ENCODE data around the gene NTN5. TPM values are rescaled to one million over a fixed set of nuclear protein-coding genes. Genes with fewer than 3 reads are reported as not detected.

The NTN5 gene
- total and polyA plus RNA-seq, 8 donors: 1.3 TPM; not detected in 7

GRCh38 chr19:48630296-48631063 is 42.3 kb downstream of the NTN5 start:
- H3K4me1 ChIP-seq: peaks cover 52 to 99% (median 84%) of the 10 kb centered on the region in 4 donors
- intact Hi-C loops (cut with DNase I; ENCODE audit: low total_unique reads): no loop called here
- TF ChIP-seq, protein P1, sequence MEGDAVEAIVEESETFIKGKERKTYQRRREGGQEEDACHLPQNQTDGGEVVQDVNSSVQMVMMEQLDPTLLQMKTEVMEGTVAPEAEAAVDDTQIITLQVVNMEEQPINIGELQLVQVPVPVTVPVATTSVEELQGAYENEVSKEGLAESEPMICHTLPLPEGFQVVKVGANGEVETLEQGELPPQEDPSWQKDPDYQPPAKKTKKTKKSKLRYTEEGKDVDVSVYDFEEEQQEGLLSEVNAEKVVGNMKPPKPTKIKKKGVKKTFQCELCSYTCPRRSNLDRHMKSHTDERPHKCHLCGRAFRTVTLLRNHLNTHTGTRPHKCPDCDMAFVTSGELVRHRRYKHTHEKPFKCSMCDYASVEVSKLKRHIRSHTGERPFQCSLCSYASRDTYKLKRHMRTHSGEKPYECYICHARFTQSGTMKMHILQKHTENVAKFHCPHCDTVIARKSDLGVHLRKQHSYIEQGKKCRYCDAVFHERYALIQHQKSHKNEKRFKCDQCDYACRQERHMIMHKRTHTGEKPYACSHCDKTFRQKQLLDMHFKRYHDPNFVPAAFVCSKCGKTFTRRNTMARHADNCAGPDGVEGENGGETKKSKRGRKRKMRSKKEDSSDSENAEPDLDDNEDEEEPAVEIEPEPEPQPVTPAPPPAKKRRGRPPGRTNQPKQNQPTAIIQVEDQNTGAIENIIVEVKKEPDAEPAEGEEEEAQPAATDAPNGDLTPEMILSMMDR (IDR thresholded peaks at IDR 0.05): peak in 4 of 7 experiments; percentile 11 to 26 (median 18)
- no peak for TF ChIP-seq EP300 (IDR thresholded peaks at IDR 0.05)
- peak; percentile 58 to 92 (median 68) for TF ChIP-seq POLR2AphosphoS5 (IDR thresholded peaks at IDR 0.05)
- TF ChIP-seq POLR2A (IDR thresholded peaks at IDR 0.05): no peak
- peaks cover 0 to 48% (median 27%) of the 10 kb centered on the region in 4 donors for H3K36me3 ChIP-seq
- 16 to 36% (median 22%) methylated on average over 20 to 47 of the region's 47 CpGs for WGBS, 5 donors
- peak; percentile 93 to 95 for DNase-seq
- H3K4me3 ChIP-seq: peak overlapping the region; percentile 15 to 31 (median 20)
- H3K27ac ChIP-seq: peak overlapping the region; percentile 85 to 98 (median 93)
- no peaks in the 10 kb centered on the region for H3K27me3 ChIP-seq
- H3K9me3 ChIP-seq: no peaks in the 10 kb centered on the region

GRCh38 chr19:48629599-48630295 is 43.1 kb downstream of the NTN5 start:
- Histone ChIP-seq H3K4me3 (peak overlapping the region in 3 of 4 donors; percentile 15 to 31 (median 24)), H3K4me1 (peaks cover 47 to 99% (median 85%) of the 10 kb centered on the region in 4 donors), H3K27ac (peak overlapping the region; percentile 85 to 98 (median 93)), H3K36me3 (peaks cover 0 to 48% (median 27%) of the 10 kb centered on the region in 4 donors), H3K27me3 (no peaks in the 10 kb centered on the region), H3K9me3 (no peaks in the 10 kb centered on the region)
- TF ChIP-seq, protein P1 (IDR thresholded peaks at IDR 0.05): no peak
- TF ChIP-seq POLR2AphosphoS5 (IDR thresholded peaks at IDR 0.05) (peak in 2 of 3 donors; percentile 22 to 76), EP300 (IDR thresholded peaks at IDR 0.05) (no peak)
- peak; percentile 89 to 93 for DNase-seq
- 34 to 72% (median 39%) methylated on average over 24 to 48 of the region's 48 CpGs for WGBS, 5 donors
- intact Hi-C loops (cut with DNase I; ENCODE audit: low total_unique reads): no loop called here

DNA sequence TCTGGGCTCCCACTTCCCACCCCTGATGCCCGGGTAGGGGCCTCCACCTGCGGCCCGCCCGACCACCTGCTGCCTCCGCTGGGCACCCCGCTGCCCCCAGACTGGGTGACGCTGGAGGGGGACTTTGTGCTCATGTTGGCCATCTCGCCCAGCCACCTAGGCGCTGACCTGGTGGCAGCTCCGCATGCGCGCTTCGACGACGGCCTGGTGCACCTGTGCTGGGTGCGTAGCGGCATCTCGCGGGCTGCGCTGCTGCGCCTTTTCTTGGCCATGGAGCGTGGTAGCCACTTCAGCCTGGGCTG is 43.6 kb downstream of the NTN5 start:
- peak overlapping the region; percentile 85 to 98 (median 93) for H3K27ac ChIP-seq
- no peak for TF ChIP-seq POLR2AphosphoS5 (IDR thresholded peaks at IDR 0.05)
- no peak for TF ChIP-seq POLR2A (IDR thresholded peaks at IDR 0.05)
- TF ChIP-seq, protein P1 (IDR thresholded peaks at IDR 0.05): no peak
- TF ChIP-seq EP300 (IDR thresholded peaks at IDR 0.05): no peak
- H3K4me3 ChIP-seq: no peak overlapping the region
- intact Hi-C loops (cut with DNase I; ENCODE audit: low total_unique reads): no loop called here
- 88 to 94% (median 91%) methylated on average over 14 to 22 of the region's 22 CpGs for WGBS, 5 donors
- peaks cover 0 to 48% (median 27%) of the 10 kb centered on the region in 4 donors for H3K36me3 ChIP-seq
- H3K27me3 ChIP-seq: no peaks in the 10 kb centered on the region
- no peaks in the 10 kb centered on the region for H3K9me3 ChIP-seq
- H3K4me1 ChIP-seq: peaks cover 50 to 99% (median 86%) of the 10 kb centered on the region in 4 donors
- peak in 1 of 2 donors; percentile 23 for DNase-seq

- Histone ChIP-seq H3K4me3 (no peak overlapping the region), H3K27me3 (no peaks in the 10 kb centered on the region), H3K9me3 (no peaks in the 10 kb centered on the region), H3K27ac (peak overlapping the region; percentile 12 to 98 (median 93)), H3K4me1 (peaks cover 47 to 95% (median 84%) of the 10 kb centered on the region in 4 donors), H3K36me3 (peaks cover 0 to 48% (median 27%) of the 10 kb centered on the region in 4 donors)
- no peak for DNase-seq
- TF ChIP-seq POLR2AphosphoS5 (IDR thresholded peaks at IDR 0.05) (no peak), EP300 (IDR thresholded peaks at IDR 0.05) (no peak), POLR2A (IDR thresholded peaks at IDR 0.05) (no peak)
- TF ChIP-seq, protein P1 (IDR thresholded peaks at IDR 0.05): no peak
- 73 to 82% (median 78%) methylated on average over 34 of the region's 34 CpGs for WGBS, 5 donors
- intact Hi-C loops (cut with DNase I; ENCODE audit: low total_unique reads): no loop called here
Measured at GRCh38 chr19:48628486-48629296, 44.1 kb downstream of the NTN5 start.
